Peyer's patch (tissue), 4 donors: ENCODE measurements around the gene POGLUT2.

Source experiments
- CTCF ChIP-seq, 6 experiments: fragments of 450-650 bp in 4 of 6; fragments of 200-600 bp in 2 of 6; sonication (generic) in 1 of 6; IDR thresholded peaks; one replicate each; pipeline ENCODE4 v1.5.1; 2017 to 2019; ENCODE audit warnings: antibody characterized with exemption in 6 of 6, mild to moderate bottlenecking in 3 of 6, moderate library complexity in 1 of 6
- POLR2A ChIP-seq, 2 donors: fragments of 450-650 bp; IDR thresholded peaks; one replicate each; pipeline ENCODE4 v1.5.1; 2017; ENCODE audit warnings: antibody characterized with exemption in 2 of 2, mild to moderate bottlenecking in 2 of 2, moderate library complexity in 2 of 2

- TF ChIP-seq CTCF (IDR thresholded peaks at IDR 0.05): no peak
- no peak for TF ChIP-seq POLR2A (IDR thresholded peaks at IDR 0.05)
Measured at GRCh38 chr13:102825400-102825799, 26.6 kb upstream of the POGLUT2 start.
